Stimulated activated CD4-positive, alpha-beta T cell treated with anti-CD3 and anti-CD28 coated beads, Interleukin-1b, Interleukin-23, amount 100 ng/mL, for 24 hours (primary cell): ENCODE results near the gene MBD4.
"Not testable (repeated sequence)": the region's sequence is repeated elsewhere in the genome, so short reads cannot be mapped to it uniquely, and the experiment has no call there.

Experiments
- DNase-seq, 4 experiments: peaks; one replicate each; pipeline ENCODE4 v3.0.0-alpha.2; 2020; ENCODE audit warnings: low read depth in 4 of 4, low spot score in 1 of 4

MBD4 gene

GRCh38 chr3:129439817-129440617 is at the start of gene MBD4, which contains the start of gene IFT122:
MBD4 (minus strand) TSS chr3:129439948; CDS start chr3:129439833, 115 bp downstream.
IFT122 (plus strand) TSS chr3:129440224; CDS start chr3:129440331, 107 bp downstream.
- DNase-seq = peak; percentile 91 to 96 (median 96)

DNA sequence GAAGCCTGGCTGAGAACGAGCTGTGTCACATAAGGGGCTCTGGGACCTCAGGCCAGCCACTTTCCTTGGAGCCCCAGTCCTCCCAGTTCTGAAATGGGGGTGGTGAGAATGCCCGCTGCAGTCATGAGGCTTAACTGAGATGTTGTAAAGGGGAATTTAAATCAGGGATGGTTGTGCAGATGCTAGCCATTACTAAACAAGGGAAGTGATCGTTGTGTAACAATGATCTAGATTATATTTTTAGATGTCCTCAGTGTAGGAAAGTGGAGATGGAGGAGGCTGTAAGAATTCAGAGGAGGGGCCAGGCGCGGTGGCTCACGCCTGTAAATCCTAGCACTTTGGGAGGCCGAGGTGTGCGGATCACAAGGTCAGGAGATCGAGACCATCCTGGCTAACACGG is 49.5 kb upstream of the MBD4 start:
- DNase-seq = not testable (repeated sequence)

DNA sequence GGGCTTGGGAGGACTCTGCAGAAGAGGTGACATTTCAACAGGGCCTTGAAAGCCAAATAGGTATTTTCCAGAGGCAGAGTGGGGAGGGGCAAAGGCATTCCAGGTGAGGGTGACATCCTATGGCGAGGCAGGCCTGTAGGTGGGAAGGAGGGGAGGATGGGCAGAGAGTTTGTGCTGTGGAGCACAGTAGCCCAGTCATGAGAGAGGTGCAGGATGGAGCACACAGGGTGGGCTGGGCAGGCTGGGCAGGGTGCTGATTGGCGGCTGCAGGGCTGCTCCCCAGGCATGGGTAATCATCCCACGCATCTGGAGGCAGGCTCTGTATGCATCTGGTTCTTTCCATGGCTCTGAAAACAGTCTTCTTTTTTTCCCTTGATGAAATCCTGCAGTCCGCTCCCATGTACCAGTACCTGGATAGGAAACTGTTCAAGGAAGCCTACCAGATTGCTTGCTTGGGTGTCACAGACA is 48.2 kb upstream of the MBD4 start:
- DNase-seq = not testable (repeated sequence)

GRCh38 chr3:129487183-129487867 is 47.6 kb upstream of the MBD4 start:
- no peak for DNase-seq

GRCh38 chr3:129486664-129487035 is 46.9 kb upstream of the MBD4 start:
- no peak for DNase-seq

GRCh38 chr3:129485721-129486663 is 46.2 kb upstream of the MBD4 start:
- no peak for DNase-seq

DNA sequence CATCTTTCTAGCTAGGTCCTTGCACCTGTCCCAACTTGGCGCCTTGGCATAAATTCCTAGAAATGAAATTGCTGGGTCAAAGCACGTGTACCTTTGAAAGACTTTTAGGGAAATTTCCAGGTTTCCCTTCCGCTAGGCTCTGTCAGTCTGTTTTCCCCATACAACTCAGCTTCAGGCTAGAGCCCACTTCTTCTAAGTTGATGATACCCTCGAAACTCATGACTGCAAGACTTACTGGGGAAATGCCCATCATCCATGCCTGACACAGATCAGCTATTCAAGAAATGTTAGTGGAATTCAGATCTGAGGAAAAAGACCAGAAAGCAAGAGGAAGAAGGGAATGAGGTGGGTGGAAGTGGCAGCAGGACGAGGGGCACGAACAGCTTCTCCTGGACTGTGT is 45.4 kb upstream of the MBD4 start:
- not testable (repeated sequence) for DNase-seq

DNA sequence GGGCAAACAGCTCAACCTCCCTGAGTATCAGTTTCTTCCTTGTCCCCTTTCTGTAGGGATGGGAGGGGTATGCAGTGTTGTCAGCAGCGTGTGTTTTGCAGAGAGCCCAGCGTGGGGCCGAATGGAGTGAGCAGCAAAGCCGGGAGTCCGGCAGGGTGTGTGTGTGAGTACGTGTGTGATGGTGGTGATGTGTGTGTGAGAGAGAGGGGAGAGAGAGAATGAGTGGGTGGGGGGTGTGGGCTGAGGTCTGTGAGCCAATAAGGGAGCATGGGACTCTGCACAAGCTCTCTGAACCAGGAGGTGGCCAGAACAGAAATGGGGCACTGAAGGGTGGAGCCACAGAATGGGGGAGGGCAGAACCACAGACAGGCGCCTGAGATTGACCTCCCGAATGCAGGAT is 44.1 kb upstream of the MBD4 start:
- no peak for DNase-seq

GRCh38 chr3:129482721-129483120 is 43.0 kb upstream of the MBD4 start:
- no peak for DNase-seq

GRCh38 chr3:129481766-129482332 is 42.1 kb upstream of the MBD4 start:
- DNase-seq = peak in 2 of 4 experiments; percentile 2 to 4

- DNase-seq = not testable (repeated sequence)
These were observed 41.5 kb upstream of the MBD4 start for GRCh38 chr3:129481225-129481765.

DNA sequence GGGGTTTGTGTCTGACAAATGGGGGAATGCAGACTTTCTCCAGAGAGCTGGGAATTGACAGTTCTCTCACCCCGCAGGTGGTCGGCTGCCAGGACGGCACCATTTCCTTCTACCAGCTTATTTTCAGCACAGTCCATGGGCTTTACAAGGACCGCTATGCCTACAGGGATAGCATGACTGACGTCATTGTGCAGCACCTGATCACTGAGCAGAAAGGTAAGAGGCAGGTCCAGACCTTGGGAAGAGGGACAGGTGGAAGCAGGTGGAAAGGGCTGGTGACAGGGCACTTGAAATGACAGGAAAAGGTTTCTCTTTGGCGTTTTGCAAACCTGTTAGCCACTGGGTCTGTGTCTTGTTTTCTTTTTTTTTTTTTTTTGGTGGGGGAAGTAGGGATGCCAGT is 36.8 kb upstream of the MBD4 start:
- DNase-seq = no peak

DNA sequence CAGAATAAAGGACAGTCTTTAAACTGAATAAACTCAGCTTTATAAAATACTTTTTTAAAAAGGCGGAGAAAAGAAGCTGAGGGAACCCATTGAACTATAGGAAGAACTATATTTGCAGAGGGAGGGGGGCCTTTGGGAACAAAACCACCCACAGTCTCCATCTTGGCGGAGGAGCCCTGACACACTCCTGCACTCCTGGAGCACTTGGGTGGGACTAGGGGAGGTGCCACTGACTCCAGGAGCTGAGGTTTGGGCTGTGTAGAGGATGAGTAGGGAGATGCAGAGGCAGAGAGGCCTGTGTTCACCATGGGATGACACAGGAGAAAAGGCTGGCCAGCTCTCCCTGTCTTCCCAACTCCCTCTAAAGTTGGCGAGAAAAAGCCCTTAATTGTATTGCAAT is 36.1 kb upstream of the MBD4 start:
- no peak for DNase-seq

GRCh38 chr3:129474984-129475804 is 35.4 kb upstream of the MBD4 start:
- DNase-seq = no peak

- DNase-seq = no peak
These were observed 34.0 kb upstream of the MBD4 start for GRCh38 chr3:129473769-129474152.

- no peak for DNase-seq
These were observed 33.5 kb upstream of the MBD4 start for GRCh38 chr3:129473067-129473768.

- no peak for DNase-seq
These were observed 31.1 kb upstream of the MBD4 start for GRCh38 chr3:129470861-129471260.

DNA sequence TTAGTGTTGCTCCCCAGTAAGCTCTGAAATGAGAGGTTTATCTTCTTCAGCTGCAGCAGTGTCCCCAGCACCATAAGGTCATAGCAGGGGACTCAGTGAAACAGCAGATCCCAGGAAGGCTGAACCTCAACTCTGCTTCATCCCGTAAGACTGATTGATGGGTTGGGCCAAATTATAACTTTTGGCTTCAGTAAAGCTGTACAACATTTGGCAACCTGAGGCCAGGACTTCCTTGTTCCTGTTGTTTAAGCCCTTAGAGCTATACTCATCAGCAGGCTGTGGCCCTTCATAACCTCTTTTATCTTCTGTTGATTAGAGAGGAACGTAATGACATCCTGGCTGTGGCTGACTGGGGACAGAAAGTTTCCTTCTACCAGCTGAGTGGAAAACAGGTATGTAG is 29.3 kb upstream of the MBD4 start:
- no peak for DNase-seq

- no peak for DNase-seq
These were observed 28.2 kb upstream of the MBD4 start for GRCh38 chr3:129467932-129468331.
